Thoracic aorta (tissue), 2 donors: ENCODE data around the gene PPP6R3. TPM values are rescaled to one million over a fixed set of nuclear protein-coding genes. Genes with fewer than 3 reads are reported as not detected.

Experiments
- ATAC-seq: fragments of 150-250 bp; one replicate; pipeline ENCODE4 v1.8.0; 2017; ENCODE audit warnings: low read depth; ENCODE audit not compliant: insufficient number of reproducible peaks, low FRiP score
- DNase-seq: peaks from one replicate; pipeline ENCODE4 v3.0.0-alpha.2; 2020; ENCODE audit warnings: low spot score
- H3K27ac ChIP-seq, 2 donors: fragments of 200-600 bp; sonication (generic); 1 replicate in 1 of 2; 2 replicates in 1 of 2; pipeline ENCODE4 v1.5.1; 2016; ENCODE audit warnings: mild to moderate bottlenecking in 2 of 2, moderate library complexity in 2 of 2
- H3K27me3 ChIP-seq: fragments of 200-600 bp; sonication (generic); replicated peaks from 2 replicates; pipeline ENCODE4 v1.6.0; 2016; ENCODE audit warnings: mild to moderate bottlenecking; ENCODE audit not compliant: insufficient read depth
- H3K36me3 ChIP-seq: fragments of 200-600 bp; sonication (generic); one replicate; pipeline ENCODE4 v1.5.1; 2016
- H3K4me1 ChIP-seq, 2 donors: fragments of 200-600 bp; sonication (generic); 1 replicate in 1 of 2; 2 replicates in 1 of 2; pipeline versions ENCODE4 v1.5.1 to v1.6.0; 2016; ENCODE audit warnings: low read depth in 2 of 2, mild to moderate bottlenecking in 1 of 2; ENCODE audit not compliant: control insufficient read depth in 1 of 2
- H3K4me3 ChIP-seq: fragments of 200-600 bp; sonication (generic); 2 replicates; pipeline ENCODE4 v1.5.1; 2016; ENCODE audit warnings: mild to moderate bottlenecking
- H3K9me3 ChIP-seq: fragments of 200-600 bp; sonication (generic); 2 replicates; pipeline ENCODE4 v1.5.1; 2016
- total RNA-seq, 2 donors: library from RNA; depleted of rRNA; stranded (reverse); fragments of >200 nt; gene quantifications; one replicate each; pipeline versions ENCODE4 v1.1.0 to v1.2.3, GENCODE V29; 2016
- TF ChIP-seq, protein P1 (sequence below): fragments of 200-600 bp; sonication (generic); IDR thresholded peaks from one replicate; pipeline ENCODE4 v1.5.1; 2019; ENCODE audit warnings: antibody characterized with exemption

PPP6R3 gene
- total RNA-seq, 2 donors from 2014 or later, result 75.4 to 166 TPM

DNA sequence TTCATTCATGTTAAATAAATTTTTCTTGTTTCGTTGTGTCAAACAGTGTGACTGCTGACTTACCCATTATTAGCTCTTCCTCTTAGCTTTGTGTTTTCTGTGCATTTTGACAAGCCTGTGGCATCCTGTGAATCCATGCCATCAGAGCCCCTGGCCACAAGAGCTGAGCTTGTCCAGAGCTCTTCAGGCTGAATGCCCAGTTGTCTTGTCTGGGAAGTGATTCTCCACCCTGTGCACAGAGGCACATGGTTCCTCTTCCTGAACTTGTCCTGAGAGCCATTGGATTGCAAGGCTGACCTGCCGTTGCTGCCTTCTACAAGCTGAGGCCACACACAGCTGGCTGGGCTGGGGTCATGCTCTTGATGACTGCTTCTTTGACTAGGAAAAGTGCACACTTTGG, 64.1 kb downstream of the PPP6R3 start:
- TF ChIP-seq, protein P1, sequence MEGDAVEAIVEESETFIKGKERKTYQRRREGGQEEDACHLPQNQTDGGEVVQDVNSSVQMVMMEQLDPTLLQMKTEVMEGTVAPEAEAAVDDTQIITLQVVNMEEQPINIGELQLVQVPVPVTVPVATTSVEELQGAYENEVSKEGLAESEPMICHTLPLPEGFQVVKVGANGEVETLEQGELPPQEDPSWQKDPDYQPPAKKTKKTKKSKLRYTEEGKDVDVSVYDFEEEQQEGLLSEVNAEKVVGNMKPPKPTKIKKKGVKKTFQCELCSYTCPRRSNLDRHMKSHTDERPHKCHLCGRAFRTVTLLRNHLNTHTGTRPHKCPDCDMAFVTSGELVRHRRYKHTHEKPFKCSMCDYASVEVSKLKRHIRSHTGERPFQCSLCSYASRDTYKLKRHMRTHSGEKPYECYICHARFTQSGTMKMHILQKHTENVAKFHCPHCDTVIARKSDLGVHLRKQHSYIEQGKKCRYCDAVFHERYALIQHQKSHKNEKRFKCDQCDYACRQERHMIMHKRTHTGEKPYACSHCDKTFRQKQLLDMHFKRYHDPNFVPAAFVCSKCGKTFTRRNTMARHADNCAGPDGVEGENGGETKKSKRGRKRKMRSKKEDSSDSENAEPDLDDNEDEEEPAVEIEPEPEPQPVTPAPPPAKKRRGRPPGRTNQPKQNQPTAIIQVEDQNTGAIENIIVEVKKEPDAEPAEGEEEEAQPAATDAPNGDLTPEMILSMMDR, result no peak
- H3K4me3 ChIP-seq, result no peak overlapping the region
- peaks cover 0 to 25% of the 10 kb centered on the region in 2 donors for H3K4me1 ChIP-seq
- peaks cover 19% of the 10 kb centered on the region for H3K36me3 ChIP-seq
- ATAC-seq (no peak), DNase-seq (no peak)
- H3K9me3 ChIP-seq, result no peaks in the 10 kb centered on the region
- no peaks in the 10 kb centered on the region for H3K27me3 ChIP-seq
- no peak overlapping the region for H3K27ac ChIP-seq

DNA sequence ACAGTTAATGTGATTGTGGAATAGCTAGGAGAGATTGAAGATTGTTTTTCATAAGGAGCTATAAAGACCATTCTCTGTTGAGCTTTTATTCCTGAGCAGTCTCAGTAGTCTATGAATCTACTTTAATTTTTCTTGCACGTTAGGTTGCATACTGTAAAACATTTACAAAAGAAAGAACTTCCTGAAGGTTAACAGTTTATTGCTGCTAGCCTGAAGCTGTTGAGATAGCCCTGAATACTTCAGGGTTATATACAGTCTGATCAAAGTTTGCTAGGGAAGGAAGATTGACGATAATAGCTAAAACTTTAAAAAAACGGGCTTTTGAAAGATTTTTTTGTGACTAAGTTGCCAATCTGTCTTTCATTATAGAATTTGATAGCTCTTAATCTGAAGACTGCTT, 64.8 kb downstream of the PPP6R3 start:
- H3K4me1 ChIP-seq, result peaks cover 0 to 25% of the 10 kb centered on the region in 2 donors
- no peak for ATAC-seq
- H3K36me3 ChIP-seq, result peaks cover 19% of the 10 kb centered on the region
- H3K4me3 ChIP-seq, result no peak overlapping the region
- no peaks in the 10 kb centered on the region for H3K9me3 ChIP-seq
- TF ChIP-seq, protein P1, result no peak
- no peaks in the 10 kb centered on the region for H3K27me3 ChIP-seq
- no peak overlapping the region for H3K27ac ChIP-seq
- no peak for DNase-seq

DNA sequence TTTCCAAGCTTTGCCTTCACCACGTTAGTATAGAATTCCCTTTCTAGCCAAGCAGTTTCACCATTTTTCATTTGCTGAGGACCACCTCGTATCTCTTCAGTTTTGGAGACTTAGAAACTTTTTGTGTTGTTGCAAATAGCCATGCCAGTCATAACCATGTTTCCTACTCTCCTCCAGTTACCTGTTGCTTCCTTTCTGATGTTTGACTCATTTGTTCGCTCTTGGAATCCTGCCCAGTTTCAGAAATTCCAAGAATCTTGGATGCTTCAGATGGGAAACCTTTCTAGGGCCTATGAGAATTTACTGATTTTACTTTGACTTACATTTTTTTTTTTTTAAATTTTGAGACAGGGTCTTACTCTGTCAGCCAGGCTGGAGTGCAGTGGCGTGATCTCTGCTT, 65.4 kb downstream of the PPP6R3 start:
- DNase-seq (no peak), ATAC-seq (no peak)
- peaks cover 14% of the 10 kb centered on the region for H3K36me3 ChIP-seq
- no peaks in the 10 kb centered on the region for H3K27me3 ChIP-seq
- TF ChIP-seq, protein P1, result no peak
- H3K27ac ChIP-seq, result no peak overlapping the region
- no peaks in the 10 kb centered on the region for H3K9me3 ChIP-seq
- H3K4me1 ChIP-seq, result peaks cover 0 to 25% of the 10 kb centered on the region in 2 donors
- no peak overlapping the region for H3K4me3 ChIP-seq

DNA sequence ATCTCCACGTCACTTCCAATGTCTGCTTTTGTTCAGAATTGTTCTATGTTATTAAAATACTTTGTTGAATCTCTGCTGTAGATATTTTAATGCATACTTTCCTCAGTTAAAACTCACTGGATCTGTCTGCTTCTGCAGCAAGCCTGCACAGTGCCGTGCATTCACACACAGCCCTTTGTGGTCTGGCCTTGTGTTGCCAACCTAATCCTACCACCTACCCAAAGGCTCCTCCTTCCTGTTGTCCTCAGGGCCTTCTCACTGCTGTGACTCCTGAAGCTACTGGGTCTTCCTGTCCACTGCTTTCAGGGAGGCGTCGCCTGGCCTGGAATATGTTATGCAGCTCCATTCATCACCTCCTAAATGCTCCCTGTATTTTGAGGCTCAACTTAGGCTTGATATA, 67.0 kb downstream of the PPP6R3 start:
- DNase-seq, result no peak
- Histone ChIP-seq H3K9me3 (no peaks in the 10 kb centered on the region), H3K36me3 (peaks cover 6% of the 10 kb centered on the region), H3K4me1 (peaks cover 0 to 25% of the 10 kb centered on the region in 2 donors), H3K4me3 (no peak overlapping the region), H3K27me3 (no peaks in the 10 kb centered on the region), H3K27ac (no peak overlapping the region)
- TF ChIP-seq, protein P1, result no peak
- no peak for ATAC-seq

DNA sequence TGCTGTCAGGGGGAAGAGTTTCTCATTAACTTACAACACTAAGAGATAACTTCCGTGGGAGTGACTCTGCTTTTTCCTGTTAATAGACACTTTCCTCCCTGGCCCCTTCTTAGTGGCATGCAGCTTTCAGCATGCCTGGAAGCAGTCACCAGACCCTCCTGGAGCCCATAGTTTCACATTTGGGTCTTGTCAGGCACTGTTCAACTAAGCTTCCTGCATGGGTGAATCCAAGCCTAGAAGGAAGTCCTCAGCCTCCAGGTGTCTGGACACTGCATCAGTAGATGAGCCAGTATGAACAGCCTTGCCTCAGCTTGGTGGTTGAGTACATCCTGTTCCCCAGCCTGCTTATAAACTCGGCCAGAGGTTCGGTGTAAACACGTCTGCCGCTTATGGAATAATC, 68.1 kb downstream of the PPP6R3 start:
- H3K27ac ChIP-seq, result no peak overlapping the region
- no peaks in the 10 kb centered on the region for H3K27me3 ChIP-seq
- ATAC-seq (no peak), DNase-seq (no peak)
- H3K4me3 ChIP-seq, result no peak overlapping the region
- H3K36me3 ChIP-seq, result no peaks in the 10 kb centered on the region
- TF ChIP-seq, protein P1, result no peak
- no peaks in the 10 kb centered on the region for H3K9me3 ChIP-seq
- peaks cover 0 to 32% of the 10 kb centered on the region in 2 donors for H3K4me1 ChIP-seq
